AG08395 (cell line): Measurements from ENCODE around the gene CYP1A2.
"Not testable (repeated sequence)": the region's sequence is repeated elsewhere in the genome, so short reads cannot be mapped to it uniquely, and the experiment has no call there.

Experiments used
- DNase-seq: peaks from one replicate; pipeline ENCODE4 v3.0.0; 2012; ENCODE audit warnings: mixed read lengths, low spot score

The CYP1A2 gene

GRCh38 chr15:74738239-74738638 lies 10.4 kb upstream of the CYP1A2 start:
- not testable (repeated sequence) for DNase-seq

DNA sequence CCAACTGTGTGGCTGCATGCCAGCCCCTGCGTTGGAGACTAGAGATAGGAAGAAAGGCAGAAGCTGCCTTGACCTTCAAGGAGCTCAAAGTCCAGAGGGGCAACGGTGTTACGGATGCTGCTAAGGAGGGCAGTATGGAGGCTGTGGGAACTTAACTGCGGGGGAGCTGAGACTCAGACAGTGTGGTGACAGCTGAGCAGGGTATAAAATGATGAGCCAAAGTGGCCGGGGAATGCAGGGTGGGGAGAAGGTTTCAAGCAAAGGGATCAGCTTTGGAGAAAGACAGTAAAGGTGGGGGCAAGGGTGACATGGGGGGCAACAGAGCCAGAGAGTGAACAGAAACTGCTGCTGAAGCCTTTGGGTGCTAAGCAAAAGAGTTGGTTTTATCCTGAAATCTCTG lies 6.2 kb upstream of the CYP1A2 start:
- DNase-seq, result no peak

GRCh38 chr15:74746389-74746788 lies 2.3 kb upstream of the CYP1A2 start:
- DNase-seq, result no peak

DNA sequence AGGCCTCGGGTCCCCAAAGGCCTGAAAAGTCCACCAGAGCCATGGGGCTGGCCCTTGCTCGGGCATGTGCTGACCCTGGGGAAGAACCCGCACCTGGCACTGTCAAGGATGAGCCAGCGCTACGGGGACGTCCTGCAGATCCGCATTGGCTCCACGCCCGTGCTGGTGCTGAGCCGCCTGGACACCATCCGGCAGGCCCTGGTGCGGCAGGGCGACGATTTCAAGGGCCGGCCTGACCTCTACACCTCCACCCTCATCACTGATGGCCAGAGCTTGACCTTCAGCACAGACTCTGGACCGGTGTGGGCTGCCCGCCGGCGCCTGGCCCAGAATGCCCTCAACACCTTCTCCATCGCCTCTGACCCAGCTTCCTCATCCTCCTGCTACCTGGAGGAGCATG lies 1.2 kb downstream of the CYP1A2 start:
- DNase-seq, result no peak

DNA sequence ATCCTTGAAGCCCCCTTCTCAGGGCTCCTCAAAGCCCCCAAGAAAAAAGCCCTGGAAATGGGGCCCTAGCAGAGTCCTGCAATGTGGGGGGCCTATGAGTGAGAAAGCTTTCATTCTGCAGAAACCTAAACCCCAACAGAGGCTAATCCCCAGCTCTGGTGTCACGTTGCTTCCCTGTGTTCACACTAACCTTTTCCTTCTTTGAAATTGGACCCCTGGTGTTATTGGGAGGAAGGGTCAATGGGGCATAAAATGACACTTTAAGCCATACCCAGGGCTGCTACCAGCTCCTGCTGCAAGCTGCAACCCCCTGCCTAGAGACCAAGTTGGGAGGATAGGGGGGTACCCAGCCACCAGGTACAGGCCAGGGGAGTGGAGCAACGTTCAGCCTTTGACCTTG lies 2.1 kb downstream of the CYP1A2 start:
- DNase-seq, result no peak

DNA sequence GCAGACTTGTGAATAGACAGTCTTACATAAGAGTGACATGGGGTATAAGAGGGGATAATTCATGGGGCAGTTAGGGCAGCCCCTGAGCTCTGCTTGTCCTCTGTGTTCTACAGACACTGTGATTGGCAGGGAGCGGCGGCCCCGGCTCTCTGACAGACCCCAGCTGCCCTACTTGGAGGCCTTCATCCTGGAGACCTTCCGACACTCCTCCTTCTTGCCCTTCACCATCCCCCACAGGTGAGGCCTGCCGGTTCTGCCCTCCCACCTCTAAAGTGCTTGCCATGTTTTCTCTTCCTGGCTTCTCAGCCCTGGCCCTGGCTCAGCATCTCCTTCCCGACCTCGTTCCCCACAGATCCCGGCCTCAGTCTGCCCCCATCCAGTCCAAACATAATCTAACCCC lies 3.4 kb downstream of the CYP1A2 start:
- DNase-seq, result no peak

- peak; percentile 85 for DNase-seq
Measured at GRCh38 chr15:74752531-74752930, 3.9 kb downstream of the CYP1A2 start.

- no peak for DNase-seq
Measured at GRCh38 chr15:74754593-74755215, 6.1 kb downstream of the CYP1A2 start.

GRCh38 chr15:74758736-74759135 lies 10.1 kb downstream of the CYP1A2 start:
- DNase-seq, result no peak

GRCh38 chr15:74762791-74763150 lies 14.1 kb downstream of the CYP1A2 start:
- DNase-seq, result no peak

DNA sequence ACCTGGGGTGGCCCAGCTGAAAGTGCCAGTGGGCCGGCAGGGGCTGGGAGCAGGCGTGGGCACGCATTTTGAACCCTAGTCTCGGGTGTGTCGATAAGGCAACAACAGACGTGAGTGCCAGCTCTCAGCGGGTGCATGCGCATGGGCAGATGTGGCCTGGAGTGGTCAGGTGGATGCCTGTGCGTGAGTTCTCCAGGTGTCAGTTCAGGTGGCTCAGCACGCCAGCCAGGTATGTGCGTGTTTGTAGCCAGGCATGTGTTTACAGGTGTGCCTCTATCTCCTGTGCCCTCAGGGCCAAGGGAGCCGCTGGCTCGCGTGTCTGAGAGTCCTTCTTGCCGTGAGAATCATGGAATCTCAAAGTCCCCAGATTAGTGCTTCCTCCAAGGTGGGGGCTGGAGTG lies 14.8 kb downstream of the CYP1A2 start:
- DNase-seq, result no peak

- DNase-seq, result no peak
Measured at GRCh38 chr15:74767167-74768098, 18.8 kb downstream of the CYP1A2 start.

- DNase-seq, result no peak
Measured at GRCh38 chr15:74768099-74768770, 19.6 kb downstream of the CYP1A2 start.

DNA sequence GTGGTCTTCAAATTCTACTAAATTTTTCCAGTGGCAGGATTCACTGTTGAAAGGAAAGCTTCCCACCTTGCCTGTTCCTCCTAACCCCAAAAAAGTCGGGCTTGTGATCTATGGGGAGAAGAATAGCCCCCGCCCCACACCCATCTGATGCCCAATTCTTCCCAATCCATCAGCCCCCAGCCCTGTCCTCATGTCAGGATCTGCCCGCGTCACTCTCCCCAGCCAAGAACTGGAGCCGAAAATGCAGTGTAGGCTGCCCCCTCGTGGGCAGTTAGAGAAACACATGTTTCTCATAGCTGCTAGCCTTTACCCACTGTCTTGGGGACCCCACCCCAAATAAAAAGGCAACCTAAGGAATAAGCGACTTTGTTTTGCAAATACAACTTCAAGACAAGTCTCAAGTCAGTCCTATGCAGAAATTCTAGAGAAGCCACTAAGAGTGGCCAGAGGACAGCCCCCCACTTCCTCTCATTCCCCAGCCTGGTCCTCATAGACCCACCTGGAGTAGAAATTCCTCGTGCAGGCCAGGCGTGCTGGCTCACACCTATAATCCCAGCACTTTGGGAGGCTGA lies 20.2 kb downstream of the CYP1A2 start:
- DNase-seq, result peak; percentile 73

- no peak for DNase-seq
Measured at GRCh38 chr15:74769463-74770025, 20.9 kb downstream of the CYP1A2 start.

DNA sequence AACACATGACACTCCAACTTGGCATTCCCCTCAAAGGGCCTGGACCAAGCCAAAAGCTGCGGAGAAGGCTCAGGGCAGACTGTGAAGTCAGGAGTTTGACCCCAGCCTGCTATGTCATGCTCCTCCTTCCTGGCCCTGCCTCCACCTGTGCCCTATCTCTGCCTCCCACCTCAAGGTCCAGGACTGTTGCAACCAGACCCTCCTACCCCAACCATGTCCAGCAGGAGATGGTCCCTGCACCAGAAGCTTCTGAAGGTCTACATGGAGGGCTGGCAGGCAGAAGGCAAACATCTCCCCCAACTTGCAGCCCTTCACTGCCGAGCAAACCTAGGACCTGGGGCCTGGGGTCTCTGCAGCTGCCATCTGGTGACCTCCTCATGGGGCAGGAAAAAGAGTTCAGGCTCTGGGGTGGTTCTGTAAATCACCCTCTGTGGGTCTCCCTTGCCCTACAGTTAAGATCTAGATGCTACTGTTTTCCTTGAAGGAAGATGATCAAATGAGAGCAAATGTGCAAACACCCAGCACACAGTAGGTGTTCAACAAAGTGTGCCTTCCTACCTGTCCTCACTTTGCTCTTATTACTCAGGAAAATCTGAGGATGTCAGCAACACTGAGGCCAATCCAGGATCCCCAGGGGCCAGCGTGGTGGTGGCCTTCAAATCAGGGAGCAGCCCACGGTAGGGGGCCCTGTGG lies 21.7 kb downstream of the CYP1A2 start:
- DNase-seq, result no peak

GRCh38 chr15:74773329-74773728 lies 24.7 kb downstream of the CYP1A2 start:
- DNase-seq, result no peak

- no peak for DNase-seq
Measured at GRCh38 chr15:74773731-74774252, 25.1 kb downstream of the CYP1A2 start.

DNA sequence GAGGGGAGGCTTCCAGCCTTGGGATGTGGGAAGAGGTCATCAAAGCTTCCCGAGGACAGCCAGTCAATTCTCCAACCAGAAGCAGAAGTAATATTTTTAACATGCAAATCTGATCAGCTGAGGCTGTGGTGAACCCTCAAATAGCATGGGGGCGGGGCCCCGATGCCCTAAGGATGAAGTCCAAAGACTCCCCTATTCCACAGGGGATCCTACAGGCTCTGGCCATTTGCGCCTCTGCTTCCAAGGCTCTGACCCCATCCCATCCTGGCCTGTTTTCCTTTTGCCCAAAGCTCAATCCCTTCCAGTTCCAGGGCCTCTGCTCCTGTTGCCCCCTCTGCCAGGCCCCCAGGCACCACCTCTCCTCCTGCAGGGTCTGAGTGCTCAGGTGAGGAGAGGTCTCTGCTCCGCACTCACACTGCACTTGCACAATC lies 26.5 kb downstream of the CYP1A2 start:
- no peak for DNase-seq

DNA sequence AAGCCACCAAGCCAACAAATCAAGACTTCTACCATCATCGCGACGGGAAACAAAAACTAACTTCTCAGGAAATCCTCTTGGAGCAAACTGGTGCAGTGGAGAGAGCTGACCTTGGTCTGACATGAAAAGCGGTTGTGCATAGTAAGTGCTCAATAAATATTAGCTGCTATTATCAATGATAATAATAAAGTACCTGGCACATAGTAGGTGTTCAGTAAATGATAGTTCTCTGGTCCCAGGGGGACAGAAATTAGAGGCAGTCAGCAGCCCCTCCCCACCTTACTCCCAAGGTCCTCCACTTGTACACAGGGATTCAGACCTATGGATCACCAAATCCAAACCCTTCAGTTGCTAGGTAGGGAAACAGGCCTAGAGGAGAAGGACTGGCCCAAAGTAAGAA lies 27.2 kb downstream of the CYP1A2 start:
- no peak for DNase-seq
